HG02970 (cell line): Measurements from ENCODE around the gene ESYT2.

ENCODE experiments used
- ATAC-seq: cut with Tn5 transposase; IDR thresholded peaks from one replicate; pipeline ENCODE4 v1.9.1; 2021; ENCODE audit warnings: mild to moderate bottlenecking, moderate library complexity, moderate number of reproducible peaks; ENCODE audit not compliant: unreplicated experiment, low FRiP score

ESYT2 gene

DNA sequence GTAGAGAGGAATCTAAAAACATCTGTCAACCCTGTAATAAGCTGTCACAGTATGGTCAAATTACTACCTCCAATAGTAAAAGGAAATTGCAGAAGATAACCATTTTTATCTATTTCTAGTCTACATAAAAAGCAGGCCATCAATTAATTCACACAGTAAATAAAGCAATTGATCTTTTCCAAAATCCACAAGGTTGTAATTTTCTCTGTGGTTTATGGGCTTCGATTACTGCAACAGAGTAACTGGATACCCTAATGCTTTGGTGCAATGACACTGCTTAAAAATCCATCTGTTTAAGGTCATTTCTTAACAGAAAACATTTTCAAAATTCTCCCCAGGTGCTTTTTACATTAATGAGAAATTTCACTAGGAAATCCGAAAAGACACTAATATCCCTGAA, 23.9 kb downstream of the ESYT2 start:
- no peak for ATAC-seq

- ATAC-seq = no peak
Observed at GRCh38 chr7:158804335-158804734, 25.0 kb downstream of the ESYT2 start.

DNA sequence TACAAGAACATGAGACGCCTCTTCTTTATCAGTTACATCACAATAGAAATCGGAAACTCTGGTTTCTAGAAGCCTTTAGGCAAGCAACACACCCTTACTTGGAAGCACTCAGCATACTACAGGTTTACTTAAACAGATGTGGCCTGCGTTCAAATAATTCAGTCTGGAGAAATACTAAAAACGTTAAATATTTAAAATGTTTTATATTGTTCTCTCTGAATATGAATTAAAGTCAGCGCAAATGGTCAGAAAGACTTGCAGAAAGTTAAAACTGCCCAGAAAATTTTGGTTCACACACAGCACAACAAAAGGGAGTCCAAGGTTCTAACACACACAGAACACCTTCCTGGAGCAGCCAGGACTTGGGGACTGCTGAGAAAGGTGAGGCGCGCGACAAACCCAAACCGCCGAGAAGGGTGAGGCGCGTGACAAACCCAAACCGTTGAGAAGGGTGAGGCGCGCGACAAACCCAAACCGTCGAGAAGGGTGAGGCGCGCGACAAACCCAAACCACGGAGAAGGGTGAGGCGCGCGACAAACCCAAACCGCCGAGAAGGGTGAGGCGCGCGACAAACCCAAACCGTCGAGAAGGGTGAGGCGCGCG, 25.8 kb downstream of the ESYT2 start:
- no peak for ATAC-seq

DNA sequence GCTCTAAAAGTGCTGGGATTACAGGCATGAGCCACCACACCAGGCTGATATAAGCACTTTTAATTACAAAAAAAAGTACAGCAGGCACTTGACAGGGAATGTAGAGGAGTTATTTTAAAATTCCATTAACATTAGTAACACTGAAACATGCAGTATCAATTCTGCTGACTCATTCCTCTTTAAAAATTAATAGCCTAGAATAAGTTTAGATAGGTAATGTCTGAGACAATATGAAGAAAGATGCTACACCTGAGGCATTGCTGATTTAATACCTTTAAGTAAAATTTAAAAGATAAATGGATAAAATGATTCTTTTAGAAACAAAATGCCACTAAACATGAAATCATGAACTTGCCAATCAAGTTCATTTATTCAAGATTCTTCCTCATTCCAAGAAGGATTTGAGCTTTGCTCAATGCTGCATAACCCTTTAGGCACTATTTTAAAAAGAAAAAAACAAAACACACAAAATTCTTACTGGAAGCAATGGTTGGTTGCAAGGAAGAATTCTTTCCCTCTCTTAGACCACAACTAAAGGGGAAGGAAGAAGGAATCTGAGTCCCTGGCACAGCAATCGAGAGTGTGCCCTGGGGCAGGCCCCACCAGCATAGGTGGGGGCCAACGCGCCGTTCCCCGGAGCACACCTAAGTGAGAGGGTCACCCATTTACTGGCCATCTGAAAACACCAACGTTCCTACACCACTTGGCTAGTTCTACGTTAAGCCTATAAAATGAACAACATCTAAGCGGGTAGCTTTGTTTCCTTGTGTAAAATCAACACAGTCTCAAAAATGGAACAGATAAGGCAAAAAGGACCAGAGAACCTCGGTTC, 26.6 kb downstream of the ESYT2 start:
- ATAC-seq = no peak

DNA sequence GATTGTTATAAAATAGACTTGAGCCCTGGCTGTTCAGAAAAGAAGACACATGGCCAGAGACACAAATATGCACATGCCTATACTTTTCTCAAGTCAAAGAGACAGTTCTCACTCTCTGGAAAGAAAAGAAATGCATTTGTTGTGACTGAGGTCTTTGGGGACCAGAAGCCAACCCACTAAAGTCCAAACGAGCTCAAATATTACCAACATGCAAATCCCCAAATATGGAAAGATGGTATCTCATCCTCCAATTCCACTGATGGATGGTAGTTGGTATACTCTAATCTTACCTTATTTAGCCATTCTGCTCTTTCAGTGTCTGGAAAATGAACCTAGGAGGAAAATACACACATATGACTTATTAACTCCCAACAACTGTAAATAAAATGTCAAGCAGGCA, 30.6 kb downstream of the ESYT2 start:
- no peak for ATAC-seq

DNA sequence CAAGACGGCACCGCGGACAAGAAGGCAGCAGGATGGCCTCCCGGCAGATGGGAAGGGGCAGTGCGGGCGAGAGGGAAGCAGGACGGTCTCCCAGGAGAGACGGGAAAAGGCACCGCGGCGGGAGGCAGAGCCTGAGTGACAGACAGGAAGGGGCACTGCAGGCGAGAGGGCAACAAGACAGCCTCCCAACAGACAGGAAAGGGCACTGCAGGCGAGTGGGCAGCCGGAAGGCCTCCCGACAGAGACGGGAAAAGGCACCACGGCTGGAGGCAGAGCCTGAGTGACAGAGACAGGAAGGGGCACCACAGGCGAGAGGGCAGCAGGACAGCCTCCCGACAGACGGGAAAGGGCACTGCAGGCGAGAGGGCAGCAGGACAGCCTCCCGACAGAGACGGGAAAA, 32.6 kb downstream of the ESYT2 start:
- no peak for ATAC-seq

GRCh38 chr7:158795272-158795671, 34.0 kb downstream of the ESYT2 start:
- no peak for ATAC-seq

DNA sequence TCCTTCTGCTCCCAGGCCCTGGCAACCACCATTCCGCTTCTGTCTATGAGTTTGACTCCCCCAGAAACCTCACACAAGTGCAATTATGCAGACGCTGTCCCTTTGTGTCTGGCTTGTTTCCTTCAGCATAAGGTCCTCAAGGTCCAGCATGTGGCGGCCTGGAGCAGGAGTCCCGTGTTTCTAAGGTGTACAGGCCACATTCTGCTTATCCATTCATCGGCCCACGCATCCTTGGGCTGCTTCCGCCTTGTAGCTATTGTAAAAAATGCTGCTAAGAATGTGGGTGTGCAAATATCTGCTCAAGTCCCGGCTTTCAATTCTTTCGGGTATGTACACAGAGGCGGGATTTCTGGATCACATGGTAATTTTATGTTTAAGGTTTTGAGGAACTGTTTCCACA, 38.2 kb downstream of the ESYT2 start:
- no peak for ATAC-seq

DNA sequence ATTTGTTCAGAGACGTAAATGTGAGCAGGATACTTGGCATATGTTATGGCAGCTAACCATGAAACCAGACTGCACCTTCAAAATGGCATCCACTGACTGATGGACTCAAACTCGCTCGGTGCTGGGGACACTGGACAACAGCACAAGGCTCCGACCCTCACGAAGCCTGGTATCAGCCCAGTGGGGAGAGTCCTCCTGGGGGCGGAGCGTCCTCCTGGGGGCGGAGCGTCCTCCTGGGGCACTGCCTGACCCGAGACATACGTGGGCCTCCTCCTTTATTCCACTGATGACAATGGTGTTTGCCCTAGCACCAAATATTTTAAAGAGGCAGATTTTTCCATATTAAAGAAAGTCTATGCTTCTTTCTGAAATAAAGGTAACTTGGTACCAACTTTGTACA, 39.5 kb downstream of the ESYT2 start:
- no peak for ATAC-seq

DNA sequence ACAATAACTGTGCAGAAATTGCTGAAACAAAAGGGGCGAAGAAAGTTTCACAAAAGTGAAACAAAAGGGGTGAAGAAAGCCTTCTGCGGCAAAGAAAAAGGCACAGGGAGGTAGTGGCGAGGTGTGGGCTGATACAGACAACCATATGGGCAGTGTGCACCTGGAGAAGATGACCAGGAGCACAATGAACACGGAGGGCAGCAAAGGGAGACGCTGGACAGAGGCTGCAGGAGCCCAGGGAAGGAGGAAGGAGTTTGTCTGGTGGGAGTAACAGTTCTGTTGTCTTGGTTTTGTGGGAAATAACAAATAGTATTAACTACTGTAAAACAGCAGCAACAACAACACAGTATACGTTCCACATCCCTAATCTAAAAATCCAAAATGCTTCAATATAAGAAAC, 42.4 kb downstream of the ESYT2 start:
- no peak for ATAC-seq

DNA sequence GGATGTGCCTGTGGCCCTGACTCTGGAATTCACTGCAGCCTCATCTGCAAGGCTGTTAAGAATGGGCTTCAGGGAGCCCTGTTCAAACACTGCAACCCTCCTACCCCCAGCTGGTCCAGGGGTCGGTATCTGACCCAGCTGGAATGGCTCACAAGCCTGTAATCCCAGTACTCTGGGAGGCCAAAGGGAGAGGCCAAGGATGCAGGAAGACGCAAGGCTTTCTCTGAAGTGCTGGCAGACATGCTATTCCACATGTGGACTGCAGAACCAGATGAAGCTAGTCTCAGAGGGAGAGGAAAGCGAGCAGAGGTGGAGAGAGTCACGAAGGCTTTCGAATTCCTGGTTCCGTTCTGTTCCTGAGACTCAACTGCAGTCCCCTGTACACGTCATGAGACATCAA, 45.0 kb downstream of the ESYT2 start:
- no peak for ATAC-seq

- ATAC-seq = no peak
Observed at GRCh38 chr7:158783595-158783994, 45.7 kb downstream of the ESYT2 start.

- ATAC-seq = no peak
Observed at GRCh38 chr7:158782761-158783401, 46.4 kb downstream of the ESYT2 start.

- no peak for ATAC-seq
Observed at GRCh38 chr7:158781974-158782664, 47.2 kb downstream of the ESYT2 start.

GRCh38 chr7:158781217-158781973, 47.9 kb downstream of the ESYT2 start:
- no peak for ATAC-seq

DNA sequence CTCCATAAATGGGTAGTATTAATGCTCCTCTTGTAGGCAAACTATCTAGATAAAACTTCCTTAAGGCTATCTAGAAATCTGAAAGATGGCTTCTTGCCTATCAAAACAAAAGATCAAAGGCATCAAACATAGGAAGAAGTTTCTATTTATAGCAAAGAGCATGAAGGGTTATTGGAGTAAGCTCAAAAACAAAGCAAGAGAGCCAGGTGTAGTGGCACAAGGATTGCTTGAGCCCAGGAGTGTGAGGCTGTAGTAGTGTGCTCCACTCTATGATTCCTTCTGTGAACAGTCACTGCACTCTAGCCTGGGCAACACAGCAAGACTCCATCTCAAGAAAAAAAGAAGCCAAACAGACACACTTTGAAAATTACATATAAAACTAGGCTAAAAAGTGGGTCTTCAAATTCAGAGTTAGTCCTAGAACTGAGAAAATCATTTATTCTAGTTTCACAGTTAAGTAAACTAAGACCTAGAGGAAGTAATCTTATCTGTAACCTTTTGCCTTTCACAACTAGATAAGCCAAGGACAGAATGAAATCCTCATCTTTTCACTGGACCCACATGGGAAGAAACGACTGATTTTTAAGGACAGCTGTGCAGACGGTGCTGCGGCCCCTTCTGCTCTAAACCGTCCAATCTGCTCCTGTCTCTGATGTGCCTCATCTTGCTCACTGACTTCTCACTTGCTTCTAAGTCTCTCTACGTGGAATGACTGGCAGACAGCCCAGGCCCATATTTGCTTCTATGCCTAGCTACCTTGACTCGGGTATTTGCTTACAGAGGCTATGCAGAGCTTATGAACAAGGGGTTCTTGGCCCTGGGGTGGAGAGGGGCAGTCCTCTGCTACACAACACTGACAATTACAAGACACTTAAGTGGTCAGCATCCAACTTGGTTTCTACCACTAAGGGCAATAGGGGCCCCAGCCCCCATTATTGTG, 50.0 kb downstream of the ESYT2 start:
- ATAC-seq = no peak

- no peak for ATAC-seq
Observed at GRCh38 chr7:158778471-158778870, 50.8 kb downstream of the ESYT2 start.

- ATAC-seq = no peak
Observed at GRCh38 chr7:158777793-158778192, 51.5 kb downstream of the ESYT2 start.

DNA sequence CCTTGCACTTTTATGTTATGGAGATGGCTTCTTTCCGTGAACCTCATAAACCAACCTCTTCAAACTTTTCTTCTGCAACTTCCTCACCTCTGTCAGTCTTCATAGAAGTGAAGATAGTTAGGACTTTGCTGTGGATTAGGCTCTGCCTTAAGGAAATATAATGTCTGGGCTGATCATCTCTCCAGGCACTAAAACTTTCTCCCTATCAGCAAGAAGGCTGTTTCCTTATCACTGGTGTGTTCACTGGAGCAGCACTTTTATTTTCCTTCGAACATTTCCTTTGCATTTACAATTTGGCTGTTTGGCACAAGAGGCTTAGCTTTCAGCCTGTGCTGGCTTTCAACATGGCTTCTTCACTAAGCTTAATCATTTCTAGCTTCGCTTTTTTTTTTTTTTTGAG, 52.8 kb downstream of the ESYT2 start:
- ATAC-seq = no peak
